ENCODE measurements around the gene RAF1. TPM values are rescaled to one million over a fixed set of nuclear protein-coding genes. Genes with fewer than 3 reads are reported as not detected.

Gene RAF1
- polyA plus RNA-seq, 4 donors: 47.9 to 84.3 (median 70.5) TPM

DNA sequence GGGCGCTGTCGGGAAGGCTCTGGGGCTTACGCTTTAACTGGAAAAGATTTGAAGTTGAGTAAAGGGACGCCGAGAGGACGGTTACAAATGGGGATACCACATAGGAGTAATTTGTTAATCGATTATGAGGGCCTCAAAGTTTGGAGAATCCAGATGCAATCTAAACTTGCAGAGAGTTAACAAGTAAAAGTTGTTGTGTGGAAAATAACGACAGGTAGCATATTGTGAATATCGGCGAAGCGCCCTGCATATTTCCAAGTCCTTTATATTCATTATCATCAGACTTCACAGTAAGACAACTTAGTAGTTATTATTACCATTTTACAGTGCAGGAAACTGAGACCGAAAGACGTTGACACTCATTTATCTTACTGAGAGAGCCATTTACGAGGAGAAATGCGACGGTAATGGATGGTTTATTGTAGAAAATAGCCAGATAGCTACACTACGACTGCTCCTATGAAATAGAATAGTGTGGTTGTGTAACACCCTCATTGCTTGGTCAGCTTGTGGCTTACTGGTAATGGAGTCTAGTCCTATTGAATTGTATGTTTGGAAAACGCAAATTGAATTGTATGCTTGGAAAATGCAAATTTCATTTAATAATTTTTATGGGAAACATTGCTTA lies 106.3 kb downstream of the RAF1 start:
- 1 to 2% (median 2%) methylated on average over 18 of the region's 18 CpGs for WGBS, 3 donors
- DNase-seq (peak; percentile 46 to 67), FAIRE-seq (no peak)
- Histone ChIP-seq H3K27ac (ENCODE audit: low read depth in 1 of 3, low read length in 2 of 3) (peak overlapping the region; percentile 96 to 100 (median 99)), H3K4me3 (ENCODE audit: low read depth in 1 of 3, low read length in 3 of 3) (peak overlapping the region; percentile 86 to 96 (median 96)), H3K9me3 (ENCODE audit: control insufficient read depth in 2 of 2, insufficient read depth in 1 of 2, low read depth in 1 of 2, low read length in 1 of 2) (no peaks in the 10 kb centered on the region), H3K27me3 (ENCODE audit: control insufficient read depth in 3 of 3, insufficient read depth in 3 of 3, low read length in 3 of 3) (no peaks in the 10 kb centered on the region), H3K36me3 (ENCODE audit: control insufficient read depth in 3 of 3, insufficient read depth in 2 of 3, low read depth in 1 of 3, low read length in 3 of 3) (no peaks in the 10 kb centered on the region), H3K4me1 (ENCODE audit: control insufficient read depth in 3 of 3, insufficient read depth in 2 of 3, low read depth in 1 of 3, low read length in 2 of 3) (peaks cover 0 to 19% (median 5%) of the 10 kb centered on the region in 3 donors)

DNA sequence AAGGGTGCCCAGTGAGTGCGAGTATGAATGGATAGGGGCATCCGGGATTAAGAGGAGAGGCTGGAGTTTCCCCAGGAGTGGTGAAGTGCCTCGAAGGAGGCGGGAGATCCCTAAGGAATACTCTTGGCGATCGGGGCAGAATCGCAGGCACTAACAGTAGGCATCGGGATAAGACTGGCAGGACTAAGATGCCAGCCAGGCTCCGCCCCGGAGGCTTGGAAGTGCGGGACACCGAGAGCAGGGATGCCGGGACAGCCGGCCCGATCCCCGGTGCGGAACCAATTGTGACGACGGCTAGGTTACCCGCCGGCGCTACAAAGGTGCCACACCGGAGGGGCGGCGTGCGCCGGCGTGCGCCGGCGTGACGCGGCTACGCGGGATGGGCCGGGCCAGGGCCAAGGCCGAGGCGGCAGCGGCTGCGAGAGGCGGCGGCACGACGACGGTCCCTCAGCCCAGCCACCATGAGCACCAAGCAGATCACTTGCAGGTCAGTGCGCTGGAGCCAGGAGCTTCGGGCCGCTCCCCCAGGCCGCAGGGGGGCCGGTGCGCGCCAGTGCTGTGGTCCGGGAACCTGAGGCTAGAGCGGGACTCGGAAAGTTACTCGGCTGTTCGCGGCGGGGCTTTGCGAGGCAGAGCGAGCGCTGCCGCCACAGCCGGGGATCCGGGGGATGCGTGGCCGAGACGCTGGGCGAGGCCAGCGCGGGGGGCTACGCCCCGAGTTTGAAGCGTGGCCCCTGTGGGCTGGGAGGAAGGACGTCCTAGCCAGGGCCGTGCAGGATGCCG lies 107.0 kb downstream of the RAF1 start, which contains the start of gene MKRN2:
MKRN2 (plus strand) TSS at position 398 of the 783 bp plus-strand sequence; CDS start at position 462, 64 bp downstream.
- peak; percentile 93 to 96 for DNase-seq
- H3K9me3 ChIP-seq (ENCODE audit: control insufficient read depth in 2 of 2, insufficient read depth in 1 of 2, low read depth in 1 of 2, low read length in 1 of 2): no peaks in the 10 kb centered on the region
- no peaks in the 10 kb centered on the region for H3K27me3 ChIP-seq (ENCODE audit: control insufficient read depth in 3 of 3, insufficient read depth in 3 of 3, low read length in 3 of 3)
- peak within 1 kb of the TSS; percentile 96 to 100 (median 99) for H3K27ac ChIP-seq (ENCODE audit: low read depth in 1 of 3, low read length in 2 of 3)
- H3K4me3 ChIP-seq (ENCODE audit: low read depth in 1 of 3, low read length in 3 of 3): peak within 1 kb of the TSS; percentile 86 to 96 (median 96)
- peaks cover 0 to 19% (median 5%) of the 10 kb centered on the region in 3 donors for H3K4me1 ChIP-seq (ENCODE audit: control insufficient read depth in 3 of 3, insufficient read depth in 2 of 3, low read depth in 1 of 3, low read length in 2 of 3)
- WGBS, 3 donors: 0 to 1% (median 0%) methylated on average over 71 to 77 of the region's 77 CpGs
- FAIRE-seq: no peak
- no peaks in the 10 kb centered on the region for H3K36me3 ChIP-seq (ENCODE audit: control insufficient read depth in 3 of 3, insufficient read depth in 2 of 3, low read depth in 1 of 3, low read length in 3 of 3)

DNA sequence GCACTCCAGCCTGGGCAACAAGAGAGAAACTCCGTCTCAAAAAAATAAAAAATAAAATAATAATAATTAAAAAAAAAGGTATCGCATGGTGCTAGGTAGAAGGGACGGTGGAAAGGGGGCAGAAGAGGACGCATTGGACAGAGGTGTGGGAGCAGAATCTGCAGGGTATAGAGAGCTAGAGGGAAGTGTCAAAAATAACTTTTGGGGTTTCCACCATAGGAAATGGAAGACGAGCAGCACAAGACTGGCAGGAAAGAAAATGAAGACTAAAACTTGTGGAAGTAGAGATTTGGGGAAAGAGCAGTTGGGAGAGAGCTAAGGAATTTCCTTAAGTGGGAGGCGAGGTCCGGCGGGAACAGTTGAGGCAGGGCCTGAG lies 107.6 kb downstream of the RAF1 start:
- FAIRE-seq: no peak

DNA sequence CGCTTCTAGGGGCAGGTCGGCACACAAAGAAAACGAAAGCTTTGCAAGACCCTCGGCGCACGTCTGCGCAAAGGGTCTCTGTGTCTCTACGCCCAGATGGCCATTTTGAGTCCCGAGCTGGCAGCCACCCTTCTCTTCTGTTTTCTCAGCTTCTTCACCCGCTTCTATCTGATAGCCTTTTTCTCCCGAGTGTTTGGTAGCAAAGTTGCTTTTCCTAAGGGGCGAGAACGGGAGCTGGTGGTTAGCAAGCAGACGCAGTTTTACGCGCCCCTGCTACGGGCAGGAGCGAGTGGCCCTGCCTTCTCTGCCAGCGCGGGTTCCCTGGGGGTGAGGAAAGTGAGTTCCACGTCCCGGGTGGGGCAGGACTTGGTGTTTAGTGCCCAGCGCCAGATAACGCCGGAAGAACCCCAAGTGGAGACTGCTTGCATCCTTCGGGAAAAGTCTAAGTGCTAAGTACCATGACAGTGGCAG lies 110.0 kb downstream of the RAF1 start:
- H3K9me3 ChIP-seq (ENCODE audit: control insufficient read depth in 2 of 2, insufficient read depth in 1 of 2, low read depth in 1 of 2, low read length in 1 of 2): no peaks in the 10 kb centered on the region
- peak; percentile 65 to 68 for DNase-seq
- H3K36me3 ChIP-seq (ENCODE audit: control insufficient read depth in 3 of 3, insufficient read depth in 2 of 3, low read depth in 1 of 3, low read length in 3 of 3): no peaks in the 10 kb centered on the region
- peak overlapping the region; percentile 30 to 66 (median 39) for H3K4me3 ChIP-seq (ENCODE audit: low read depth in 1 of 3, low read length in 3 of 3)
- 2 to 9% (median 3%) methylated on average over 26 of the region's 26 CpGs for WGBS, 3 donors
- no peaks in the 10 kb centered on the region for H3K27me3 ChIP-seq (ENCODE audit: control insufficient read depth in 3 of 3, insufficient read depth in 3 of 3, low read length in 3 of 3)
- H3K4me1 ChIP-seq (ENCODE audit: control insufficient read depth in 3 of 3, insufficient read depth in 2 of 3, low read depth in 1 of 3, low read length in 2 of 3): peaks cover 0 to 7% (median 4%) of the 10 kb centered on the region in 3 donors
- FAIRE-seq: no peak
- peak overlapping the region in 2 of 3 donors; percentile 3 to 47 for H3K27ac ChIP-seq (ENCODE audit: low read depth in 1 of 3, low read length in 2 of 3)

More for the DNA sequence above, 107.6 kb downstream of the RAF1 start:
- Histone ChIP-seq H3K4me1 (ENCODE audit: control insufficient read depth in 3 of 3, insufficient read depth in 2 of 3, low read depth in 1 of 3, low read length in 2 of 3) (peaks cover 0 to 19% (median 5%) of the 10 kb centered on the region in 3 donors), H3K9me3 (ENCODE audit: control insufficient read depth in 2 of 2, insufficient read depth in 1 of 2, low read depth in 1 of 2, low read length in 1 of 2) (no peaks in the 10 kb centered on the region), H3K27ac (ENCODE audit: low read depth in 1 of 3, low read length in 2 of 3) (peak overlapping the region; percentile 43 to 100 (median 99)), H3K4me3 (ENCODE audit: low read depth in 1 of 3, low read length in 3 of 3) (peak overlapping the region; percentile 33 to 96 (median 96)), H3K36me3 (ENCODE audit: control insufficient read depth in 3 of 3, insufficient read depth in 2 of 3, low read depth in 1 of 3, low read length in 3 of 3) (no peaks in the 10 kb centered on the region), H3K27me3 (ENCODE audit: control insufficient read depth in 3 of 3, insufficient read depth in 3 of 3, low read length in 3 of 3) (no peaks in the 10 kb centered on the region)
- no peak for DNase-seq
- 1 to 4% (median 3%) methylated on average over 8 of the region's 8 CpGs for WGBS, 3 donors

DNA sequence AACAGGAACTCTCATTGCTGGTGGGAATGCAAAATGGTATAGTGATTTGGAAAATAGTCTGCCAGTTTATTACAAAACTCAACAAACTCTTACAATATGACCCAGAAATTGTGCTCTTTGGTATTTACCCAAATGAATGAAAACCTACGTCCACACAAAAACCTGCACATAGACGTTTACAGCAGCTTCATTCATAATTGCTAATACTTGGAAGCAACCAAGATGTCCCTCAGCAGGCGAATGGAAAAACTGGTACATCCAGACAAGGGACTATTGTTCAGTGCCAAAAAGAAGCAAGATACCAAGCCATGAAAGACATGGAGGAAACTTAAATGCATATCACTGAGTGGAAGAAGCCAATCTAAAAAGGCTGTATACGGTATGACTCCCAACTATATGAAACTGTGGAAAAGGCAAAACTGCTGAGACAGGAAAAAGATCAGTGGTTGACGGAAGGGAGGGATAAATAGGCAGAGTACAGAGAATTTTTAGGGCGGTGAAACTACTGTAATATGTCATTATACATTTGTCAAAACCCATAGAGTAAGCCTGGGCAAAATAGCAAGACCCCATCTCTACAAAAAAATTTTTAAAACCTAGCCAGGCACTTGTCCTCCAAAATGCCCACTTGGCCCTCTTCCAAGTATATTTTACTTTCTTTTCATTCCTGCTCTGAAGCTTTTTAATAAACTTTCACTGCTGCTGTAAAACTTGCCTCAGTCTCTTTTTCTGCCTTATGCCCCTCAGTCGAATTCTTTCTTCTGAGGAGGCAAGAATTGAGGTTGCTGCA lies 113.8 kb downstream of the RAF1 start:
- Histone ChIP-seq H3K36me3 (ENCODE audit: control insufficient read depth in 3 of 3, insufficient read depth in 2 of 3, low read depth in 1 of 3, low read length in 3 of 3) (no peaks in the 10 kb centered on the region), H3K27me3 (ENCODE audit: control insufficient read depth in 3 of 3, insufficient read depth in 3 of 3, low read length in 3 of 3) (no peaks in the 10 kb centered on the region), H3K9me3 (ENCODE audit: control insufficient read depth in 2 of 2, insufficient read depth in 1 of 2, low read depth in 1 of 2, low read length in 1 of 2) (no peaks in the 10 kb centered on the region), H3K4me1 (ENCODE audit: control insufficient read depth in 3 of 3, insufficient read depth in 2 of 3, low read depth in 1 of 3, low read length in 2 of 3) (no peaks in the 10 kb centered on the region), H3K27ac (ENCODE audit: low read depth in 1 of 3, low read length in 2 of 3) (no peak overlapping the region), H3K4me3 (ENCODE audit: low read depth in 1 of 3, low read length in 3 of 3) (no peak overlapping the region)
- no peak for FAIRE-seq
- 57 to 73% (median 70%) methylated on average over 7 of the region's 7 CpGs for WGBS, 3 donors
- no peak for DNase-seq

DNA sequence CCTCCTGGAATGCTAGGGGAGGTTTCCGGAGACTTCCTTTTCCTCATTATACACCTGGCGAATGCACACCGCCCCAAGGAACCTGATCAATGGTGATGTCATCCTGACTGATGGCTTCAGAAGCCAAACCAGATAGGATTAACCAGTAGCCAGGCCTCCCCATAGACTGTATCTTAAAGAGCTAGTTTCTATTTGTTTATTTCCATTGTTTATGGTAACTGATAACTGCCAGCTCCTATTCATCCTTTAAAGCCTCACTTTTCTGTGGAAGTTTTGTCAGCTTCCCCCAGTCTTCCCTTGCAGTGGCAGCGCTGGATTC lies 118.5 kb downstream of the RAF1 start, which contains the start of gene MKRN2OS:
MKRN2OS (minus strand) TSS at position 27 of the 319 bp plus-strand sequence. CDS start 35 bp downstream, outside the sequence.
- Histone ChIP-seq H3K4me3 (ENCODE audit: low read depth in 1 of 3, low read length in 3 of 3) (peak within 1 kb of the TSS in 2 of 3 donors; percentile 59 to 81), H3K27me3 (ENCODE audit: control insufficient read depth in 3 of 3, insufficient read depth in 3 of 3, low read length in 3 of 3) (no peaks in the 10 kb centered on the region), H3K4me1 (ENCODE audit: control insufficient read depth in 3 of 3, insufficient read depth in 2 of 3, low read depth in 1 of 3, low read length in 2 of 3) (no peaks in the 10 kb centered on the region), H3K9me3 (ENCODE audit: control insufficient read depth in 2 of 2, insufficient read depth in 1 of 2, low read depth in 1 of 2, low read length in 1 of 2) (no peaks in the 10 kb centered on the region), H3K27ac (ENCODE audit: low read depth in 1 of 3, low read length in 2 of 3) (peak within 1 kb of the TSS; percentile 69 to 94 (median 90)), H3K36me3 (ENCODE audit: control insufficient read depth in 3 of 3, insufficient read depth in 2 of 3, low read depth in 1 of 3, low read length in 3 of 3) (peaks cover 0 to 3% (median 2%) of the 10 kb centered on the region in 3 donors)
- 19 to 56% (median 29%) methylated on average over 4 of the region's 4 CpGs for WGBS, 3 donors
- DNase-seq (peak; percentile 91 to 98), FAIRE-seq (no peak)

DNA sequence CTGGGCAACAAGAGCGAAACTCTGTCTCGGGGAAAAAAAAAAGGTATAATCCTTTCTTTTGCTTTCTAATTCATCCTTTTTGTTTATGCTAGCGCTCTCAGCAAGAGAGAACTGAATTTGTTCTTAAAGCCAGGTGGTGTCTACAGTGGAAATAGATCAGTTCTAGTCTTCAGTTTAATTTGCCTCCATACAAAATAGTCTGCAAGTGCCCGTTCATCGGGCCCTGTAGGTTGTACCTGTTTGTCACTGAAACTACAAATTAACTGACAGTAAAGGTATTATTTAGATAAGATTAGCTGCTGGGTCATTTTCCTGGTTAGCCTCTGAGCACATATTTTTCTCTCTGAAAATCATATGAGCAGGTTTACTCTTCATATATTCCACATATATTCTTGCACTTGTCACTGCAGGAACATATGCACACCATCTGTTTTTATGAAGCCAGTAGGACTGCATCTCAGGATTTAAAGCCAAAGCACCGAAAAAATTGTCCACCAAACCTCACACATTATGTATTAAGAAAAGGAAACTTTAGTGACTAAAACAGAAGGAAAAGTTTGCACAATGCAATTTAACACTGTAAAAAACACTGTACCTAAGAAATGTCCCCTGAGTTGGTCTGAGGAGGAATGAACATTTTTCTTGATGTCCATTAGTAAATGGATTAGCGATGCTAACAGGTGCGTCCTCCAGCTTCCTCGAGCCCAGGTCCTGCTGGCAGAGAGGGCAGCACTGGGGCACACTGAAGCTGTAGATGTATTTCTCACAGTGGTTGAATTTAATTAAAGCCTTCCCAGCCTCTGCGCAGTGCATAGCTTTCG lies 119.1 kb downstream of the RAF1 start:
- 14 to 56% (median 34%) methylated on average over 11 of the region's 11 CpGs for WGBS, 3 donors
- Histone ChIP-seq H3K27ac (ENCODE audit: low read depth in 1 of 3, low read length in 2 of 3) (peak overlapping the region; percentile 69 to 94 (median 90)), H3K4me3 (ENCODE audit: low read depth in 1 of 3, low read length in 3 of 3) (peak overlapping the region in 2 of 3 donors; percentile 59 to 81), H3K4me1 (ENCODE audit: control insufficient read depth in 3 of 3, insufficient read depth in 2 of 3, low read depth in 1 of 3, low read length in 2 of 3) (no peaks in the 10 kb centered on the region), H3K27me3 (ENCODE audit: control insufficient read depth in 3 of 3, insufficient read depth in 3 of 3, low read length in 3 of 3) (no peaks in the 10 kb centered on the region), H3K9me3 (ENCODE audit: control insufficient read depth in 2 of 2, insufficient read depth in 1 of 2, low read depth in 1 of 2, low read length in 1 of 2) (no peaks in the 10 kb centered on the region), H3K36me3 (ENCODE audit: control insufficient read depth in 3 of 3, insufficient read depth in 2 of 3, low read depth in 1 of 3, low read length in 3 of 3) (peaks cover 0 to 8% (median 3%) of the 10 kb centered on the region in 3 donors)
- no peak for DNase-seq
- no peak for FAIRE-seq
